ENCODE measurements around the gene KAZN.

GRCh38 chr1:14973773-14974172 is 375.3 kb downstream of the KAZN start:
- no peak for TF ChIP-seq CTCF (conservative IDR thresholded peaks at IDR 0.05)
- TF ChIP-seq EZH2 (IDR thresholded peaks at IDR 0.05; ENCODE audit: low read depth), result no peak
